Adipocyte (in vitro differentiated cells): Measurements from ENCODE around the gene TMEM135.
"Not testable (repeated sequence)": the region's sequence is repeated elsewhere in the genome, so short reads cannot be mapped to it uniquely, and the experiment has no call there.

Source experiments
- DNase-seq: peaks from one replicate; pipeline ENCODE4 v3.0.0-alpha.2; 2015; ENCODE audit warnings: low read depth
- H3K27me3 ChIP-seq: replicated peaks from 2 replicates; pipeline ENCODE4 v1.7.0; 2013; ENCODE audit warnings: mild to moderate bottlenecking, low read length, moderate library complexity; ENCODE audit not compliant: control insufficient read depth, insufficient read depth
- H3K36me3 ChIP-seq: 2 replicates; pipeline ENCODE4 v1.7.0; 2013; ENCODE audit warnings: low read length, mild to moderate bottlenecking, moderate library complexity; ENCODE audit not compliant: control insufficient read depth, insufficient read depth, severe bottlenecking
- H3K4me1 ChIP-seq: 2 replicates; pipeline ENCODE4 v1.7.0; 2013; ENCODE audit warnings: mild to moderate bottlenecking, low read length, moderate library complexity; ENCODE audit not compliant: control insufficient read depth, insufficient read depth
- H3K4me3 ChIP-seq: 2 replicates; pipeline ENCODE4 v1.7.0; 2013; ENCODE audit warnings: mild to moderate bottlenecking, low read length, moderate library complexity
- H3K9ac ChIP-seq: 2 replicates; pipeline ENCODE4 v1.7.0; 2013; ENCODE audit warnings: mild to moderate bottlenecking, low read length, moderate library complexity
- H3K9me3 ChIP-seq: 2 replicates; pipeline ENCODE4 v1.7.0; 2013; ENCODE audit warnings: mild to moderate bottlenecking, low read length, moderate library complexity; ENCODE audit not compliant: control insufficient read depth

The TMEM135 gene

GRCh38 chr11:87083029-87083428 lies 45.3 kb downstream of the TMEM135 start:
- Histone ChIP-seq H3K4me1 (no peaks in the 10 kb centered on the region), H3K36me3 (peaks cover 44% of the 10 kb centered on the region), H3K4me3 (no peak overlapping the region), H3K9ac (no peak overlapping the region), H3K27me3 (no peaks in the 10 kb centered on the region), H3K9me3 (no peaks in the 10 kb centered on the region)
- no peak for DNase-seq

GRCh38 chr11:87092159-87092558 lies 54.4 kb downstream of the TMEM135 start:
- no peaks in the 10 kb centered on the region for H3K27me3 ChIP-seq
- no peaks in the 10 kb centered on the region for H3K4me1 ChIP-seq
- H3K36me3 ChIP-seq, result peaks cover 68% of the 10 kb centered on the region
- no peak for DNase-seq
- peaks cover 7% of the 10 kb centered on the region for H3K9me3 ChIP-seq
- H3K4me3 ChIP-seq, result peak overlapping the region; percentile 4
- no peak overlapping the region for H3K9ac ChIP-seq

DNA sequence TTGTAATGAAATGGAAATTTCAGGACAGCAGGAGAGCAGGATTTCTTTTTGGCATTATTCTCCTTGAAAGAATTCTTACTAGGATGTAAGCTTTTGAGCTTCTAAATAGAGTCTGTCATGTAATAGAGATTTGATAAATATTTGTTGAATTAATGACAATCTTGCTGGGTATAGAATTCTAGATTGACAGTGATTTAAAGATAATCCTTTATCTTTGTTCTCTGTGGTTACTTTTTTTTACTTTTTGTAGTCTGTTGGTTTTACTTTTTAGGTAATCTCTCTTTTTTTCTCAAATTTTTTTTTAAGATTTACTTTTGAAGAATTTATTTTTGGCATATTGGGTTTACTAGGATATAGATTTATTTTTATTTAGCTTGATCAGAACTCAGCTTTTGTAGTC lies 54.8 kb downstream of the TMEM135 start:
- Histone ChIP-seq H3K9me3 (peaks cover 7% of the 10 kb centered on the region), H3K36me3 (peaks cover 68% of the 10 kb centered on the region), H3K4me3 (peak overlapping the region; percentile 4), H3K9ac (no peak overlapping the region), H3K27me3 (no peaks in the 10 kb centered on the region), H3K4me1 (no peaks in the 10 kb centered on the region)
- no peak for DNase-seq

DNA sequence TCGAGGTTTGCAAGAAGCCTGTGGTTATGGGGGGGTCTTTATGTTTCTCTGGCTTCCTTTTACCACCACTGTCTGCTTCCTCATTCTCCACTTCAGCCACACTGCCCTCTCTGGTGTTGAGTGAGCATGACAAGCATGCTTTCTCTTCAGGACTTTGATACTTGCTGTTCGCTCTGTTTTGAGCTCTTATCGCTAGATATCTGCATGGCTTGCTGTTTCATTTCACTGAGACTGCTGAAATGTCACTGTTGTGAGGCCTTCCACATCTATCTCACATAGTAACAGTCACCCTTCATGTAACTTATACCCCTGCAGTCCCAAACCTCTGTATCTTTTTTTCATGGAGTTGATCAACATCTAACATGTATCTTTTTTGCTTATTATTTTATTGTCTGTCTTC lies 59.8 kb downstream of the TMEM135 start:
- Histone ChIP-seq H3K27me3 (no peaks in the 10 kb centered on the region), H3K4me3 (no peak overlapping the region), H3K9ac (no peak overlapping the region), H3K36me3 (peaks cover 57% of the 10 kb centered on the region), H3K9me3 (peaks cover 2% of the 10 kb centered on the region), H3K4me1 (no peaks in the 10 kb centered on the region)
- DNase-seq, result peak; percentile 31

DNA sequence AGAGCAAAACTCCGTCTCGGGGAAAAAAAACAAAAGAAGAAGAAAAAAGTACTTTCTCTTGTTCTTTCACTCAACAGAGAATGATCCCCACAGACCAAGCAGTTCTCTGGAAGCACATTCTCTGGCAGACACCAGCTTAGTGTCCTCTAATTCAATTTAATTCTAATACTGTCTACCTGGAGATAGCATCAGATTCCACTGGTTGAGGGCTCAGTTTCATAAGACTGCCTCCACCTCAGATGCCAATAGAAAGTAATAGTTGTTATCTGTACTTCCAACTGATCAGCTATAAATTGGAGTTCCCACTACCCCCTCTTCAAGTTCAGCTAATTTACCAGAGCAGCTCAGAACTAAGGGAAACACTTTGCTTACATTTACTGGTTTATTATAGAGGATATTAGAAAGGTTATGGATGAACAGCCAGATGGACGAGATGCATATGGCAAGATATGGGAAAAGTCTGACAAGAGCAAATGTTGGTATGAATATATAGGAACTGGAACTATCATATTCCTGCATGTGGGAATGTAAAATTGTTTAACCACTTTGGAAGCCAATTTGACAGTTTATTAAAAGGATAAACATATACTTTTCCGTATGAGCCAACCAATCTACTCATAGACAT lies 64.3 kb downstream of the TMEM135 start:
- Histone ChIP-seq H3K9me3 (no peaks in the 10 kb centered on the region), H3K27me3 (no peaks in the 10 kb centered on the region), H3K36me3 (peaks cover 39% of the 10 kb centered on the region), H3K4me1 (no peaks in the 10 kb centered on the region), H3K4me3 (no peak overlapping the region), H3K9ac (no peak overlapping the region)
- no peak for DNase-seq

GRCh38 chr11:87105826-87106225 lies 68.1 kb downstream of the TMEM135 start:
- H3K9ac ChIP-seq, H3K9me3 ChIP-seq, H3K4me3 ChIP-seq, H3K27me3 ChIP-seq, H3K4me1 ChIP-seq: not testable (repeated sequence)
- peak; percentile 32 for DNase-seq
- peaks cover 26% of the 10 kb centered on the region for H3K36me3 ChIP-seq

- not testable (repeated sequence) for H3K9me3 ChIP-seq, H3K4me3 ChIP-seq
Observed at GRCh38 chr11:87107379-87107778, 69.6 kb downstream of the TMEM135 start.

DNA sequence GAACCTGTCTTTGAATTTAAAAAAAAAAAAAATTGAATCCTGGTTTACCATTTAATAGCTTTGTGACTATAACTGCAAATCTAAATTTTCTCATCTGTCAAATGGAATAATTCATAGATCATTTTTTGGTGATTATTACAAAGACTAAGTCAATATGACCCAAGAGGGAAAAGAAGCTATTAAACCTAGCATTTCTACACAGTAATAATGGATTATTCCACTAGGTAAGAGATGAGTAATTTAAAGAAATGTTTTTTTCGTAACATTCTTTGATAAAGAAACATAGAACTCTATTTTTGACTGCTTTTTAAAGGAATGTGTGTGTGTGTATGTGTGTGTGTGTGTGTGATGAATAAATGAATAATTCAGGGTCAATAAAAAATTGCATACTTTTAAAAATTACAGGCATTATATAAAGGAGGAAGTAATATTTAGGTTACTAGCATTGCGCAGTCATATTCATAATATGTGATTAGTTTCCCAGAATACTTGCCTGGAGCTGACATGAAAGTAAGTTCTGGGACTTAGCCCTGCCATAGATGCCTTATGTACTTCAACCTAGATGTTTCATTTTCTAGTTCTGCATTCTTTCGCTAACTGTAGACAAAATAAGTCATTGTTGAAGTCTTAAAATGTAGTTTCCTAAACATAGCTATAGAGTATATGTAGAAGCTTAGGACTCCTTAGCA lies 72.9 kb downstream of the TMEM135 start:
- H3K9ac ChIP-seq, result no peak overlapping the region
- H3K36me3 ChIP-seq, result peaks cover 10% of the 10 kb centered on the region
- H3K4me1 ChIP-seq, result peaks cover 16% of the 10 kb centered on the region
- no peak overlapping the region for H3K4me3 ChIP-seq
- no peak for DNase-seq
- no peaks in the 10 kb centered on the region for H3K27me3 ChIP-seq
- H3K9me3 ChIP-seq, result no peaks in the 10 kb centered on the region

More at GRCh38 chr11:87107379-87107778, 69.6 kb downstream of the TMEM135 start:
- not testable (repeated sequence) for H3K27me3 ChIP-seq, H3K4me1 ChIP-seq, DNase-seq, H3K9ac ChIP-seq
- H3K36me3 ChIP-seq, result peaks cover 23% of the 10 kb centered on the region

DNA sequence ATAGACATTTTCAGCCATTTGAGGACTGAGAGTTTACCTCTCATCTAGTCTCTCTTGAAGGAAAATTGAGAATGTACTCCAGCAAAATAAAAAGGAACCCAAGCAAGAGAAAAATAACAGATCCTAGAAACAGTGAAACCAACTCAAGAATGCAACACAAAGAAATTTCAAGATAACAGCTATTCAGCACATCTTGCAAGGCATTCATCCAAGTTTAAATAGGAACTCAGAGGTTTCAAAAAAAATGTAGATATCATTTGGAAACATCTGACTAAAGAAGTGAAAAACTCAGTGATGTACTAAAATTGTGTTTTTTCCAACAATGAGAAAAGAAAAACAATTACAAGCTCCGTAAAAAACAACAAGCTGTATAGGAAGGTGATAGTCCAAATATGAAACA lies 76.4 kb downstream of the TMEM135 start:
- Histone ChIP-seq H3K4me3 (peak overlapping the region; percentile 64), H3K4me1 (peaks cover 16% of the 10 kb centered on the region), H3K9ac (no peak overlapping the region), H3K9me3 (no peaks in the 10 kb centered on the region), H3K36me3 (peaks cover 12% of the 10 kb centered on the region), H3K27me3 (no peaks in the 10 kb centered on the region)
- DNase-seq, result peak; percentile 49

- Histone ChIP-seq H3K9ac (no peak overlapping the region), H3K27me3 (no peaks in the 10 kb centered on the region), H3K36me3 (peaks cover 12% of the 10 kb centered on the region), H3K4me3 (no peak overlapping the region), H3K9me3 (no peaks in the 10 kb centered on the region), H3K4me1 (peaks cover 16% of the 10 kb centered on the region)
- peak; percentile 45 for DNase-seq
Observed at GRCh38 chr11:87116185-87116584, 78.5 kb downstream of the TMEM135 start.

DNA sequence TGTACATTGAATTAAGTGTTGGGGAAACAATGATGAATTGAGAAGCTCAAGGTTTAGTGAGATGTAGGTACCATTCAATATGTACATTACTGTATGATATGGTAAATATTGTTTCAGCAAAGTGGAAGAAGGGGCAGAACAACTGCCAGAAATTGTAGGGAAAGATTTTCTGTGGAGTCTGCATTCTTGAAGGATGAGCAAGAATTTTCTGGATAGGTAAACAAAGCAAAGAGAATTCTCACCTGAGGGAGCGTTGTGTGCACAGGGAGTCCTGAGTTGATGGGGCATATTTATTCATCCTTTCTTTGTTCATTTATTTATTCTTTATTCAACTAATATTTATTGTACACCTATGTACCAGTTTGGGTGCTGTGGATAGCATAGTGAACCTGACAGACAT lies 83.2 kb downstream of the TMEM135 start:
- Histone ChIP-seq H3K36me3 (peaks cover 11% of the 10 kb centered on the region), H3K9ac (no peak overlapping the region), H3K27me3 (no peaks in the 10 kb centered on the region), H3K4me3 (no peak overlapping the region), H3K9me3 (no peaks in the 10 kb centered on the region), H3K4me1 (peaks cover 13% of the 10 kb centered on the region)
- DNase-seq, result no peak
